Fibroblast of the aortic adventitia (primary cell): ENCODE data around the gene ZNF302. TPM values are rescaled to one million over a fixed set of nuclear protein-coding genes. Genes with fewer than 3 reads are reported as not detected.

Source experiments
- DNase-seq: peaks from one replicate; pipeline ENCODE4 v3.0.0-alpha.2; 2010; ENCODE audit warnings: low read depth
- H3K4me3 ChIP-seq: 2 replicates; pipeline ENCODE4 v1.5.1; 2011; ENCODE audit warnings: low read depth, mild to moderate bottlenecking, control low read depth, low read length, moderate library complexity
- total RNA-seq: library from RNA; depleted of rRNA; stranded (reverse); fragments of >200 nt; gene quantifications from 2 replicates; pipeline ENCODE4 v1.2.3, GENCODE V29; 2012; ENCODE audit warnings: low replicate concordance
- TF ChIP-seq, protein P1 (sequence below): IDR thresholded peaks from 2 replicates; pipeline ENCODE4 v1.5.1; 2011; ENCODE audit warnings: mild to moderate bottlenecking, low read length, control low read depth, inconsistent platforms; ENCODE audit not compliant: insufficient read depth

The ZNF302 gene
- 22.6 and 30.8 TPM in 2 replicates for total RNA-seq

DNA sequence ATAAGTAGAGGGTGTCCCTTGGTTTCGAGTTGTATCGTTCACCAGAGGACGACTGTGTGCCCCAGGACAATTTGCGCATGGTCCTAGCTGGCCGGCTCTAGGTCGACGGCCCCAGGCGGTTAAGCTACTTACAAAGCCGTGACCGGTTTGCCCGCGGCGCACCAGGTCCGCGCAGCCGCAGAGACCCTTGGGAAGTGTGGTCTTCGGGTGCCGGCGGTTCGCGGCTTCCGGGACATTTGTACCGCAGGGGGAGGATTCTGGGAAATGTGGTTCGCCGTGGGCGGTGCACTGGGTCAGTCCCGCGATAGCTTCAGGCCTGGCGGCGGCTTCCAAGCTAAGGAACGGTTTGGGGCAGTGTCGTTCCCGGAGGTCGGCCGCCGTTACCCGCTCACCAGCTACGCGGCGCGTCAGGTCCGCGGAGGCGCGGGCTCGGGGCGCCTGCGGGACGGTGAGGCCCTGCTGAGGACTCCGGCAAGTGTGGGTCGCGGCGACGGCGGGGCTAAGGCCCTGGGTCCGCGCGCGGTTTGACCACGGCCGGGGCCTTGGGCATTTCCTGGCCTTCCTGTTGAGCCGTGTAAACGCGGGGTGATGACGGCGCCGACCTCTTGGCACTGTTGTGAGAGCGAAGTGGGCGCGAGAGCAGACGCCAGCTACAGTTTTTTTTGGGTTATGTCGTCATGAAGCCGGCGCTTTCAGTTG is at the start of gene ZNF302:
Gene ZNF302, plus strand, starts transcription at position 293 of the 699 bp plus-strand sequence. CDS start 1,127 bp downstream, outside the sequence.
- TF ChIP-seq, protein P1, sequence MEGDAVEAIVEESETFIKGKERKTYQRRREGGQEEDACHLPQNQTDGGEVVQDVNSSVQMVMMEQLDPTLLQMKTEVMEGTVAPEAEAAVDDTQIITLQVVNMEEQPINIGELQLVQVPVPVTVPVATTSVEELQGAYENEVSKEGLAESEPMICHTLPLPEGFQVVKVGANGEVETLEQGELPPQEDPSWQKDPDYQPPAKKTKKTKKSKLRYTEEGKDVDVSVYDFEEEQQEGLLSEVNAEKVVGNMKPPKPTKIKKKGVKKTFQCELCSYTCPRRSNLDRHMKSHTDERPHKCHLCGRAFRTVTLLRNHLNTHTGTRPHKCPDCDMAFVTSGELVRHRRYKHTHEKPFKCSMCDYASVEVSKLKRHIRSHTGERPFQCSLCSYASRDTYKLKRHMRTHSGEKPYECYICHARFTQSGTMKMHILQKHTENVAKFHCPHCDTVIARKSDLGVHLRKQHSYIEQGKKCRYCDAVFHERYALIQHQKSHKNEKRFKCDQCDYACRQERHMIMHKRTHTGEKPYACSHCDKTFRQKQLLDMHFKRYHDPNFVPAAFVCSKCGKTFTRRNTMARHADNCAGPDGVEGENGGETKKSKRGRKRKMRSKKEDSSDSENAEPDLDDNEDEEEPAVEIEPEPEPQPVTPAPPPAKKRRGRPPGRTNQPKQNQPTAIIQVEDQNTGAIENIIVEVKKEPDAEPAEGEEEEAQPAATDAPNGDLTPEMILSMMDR = no peak
- peak within 1 kb of the TSS; percentile 77 for H3K4me3 ChIP-seq
- DNase-seq = peak; percentile 98

DNA sequence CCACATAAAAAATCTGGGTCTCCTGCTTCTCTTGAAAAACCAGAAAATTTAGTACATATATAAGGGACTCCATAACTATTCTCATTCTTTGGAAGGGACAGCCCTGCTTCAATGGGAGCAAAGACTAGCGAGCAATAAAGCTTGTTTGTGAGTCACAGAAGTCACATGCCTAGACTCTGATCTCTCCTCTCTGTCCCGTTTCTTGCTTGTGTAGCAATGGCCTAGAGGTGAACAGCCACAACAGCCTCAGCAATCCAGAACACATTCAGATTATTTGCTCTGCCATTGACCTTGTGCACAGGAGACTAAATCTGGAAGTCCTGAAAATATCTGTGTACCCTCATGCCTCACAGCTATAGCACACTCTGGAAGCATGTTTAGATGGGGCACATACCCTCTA is 43.7 kb upstream of the ZNF302 start:
- DNase-seq = no peak
- TF ChIP-seq, protein P1 = no peak
- H3K4me3 ChIP-seq = no peak overlapping the region

GRCh38 chr19:34639491-34640085 is 37.9 kb upstream of the ZNF302 start:
- TF ChIP-seq, protein P1 = peak; percentile 74
- no peak overlapping the region for H3K4me3 ChIP-seq
- peak; percentile 73 for DNase-seq

DNA sequence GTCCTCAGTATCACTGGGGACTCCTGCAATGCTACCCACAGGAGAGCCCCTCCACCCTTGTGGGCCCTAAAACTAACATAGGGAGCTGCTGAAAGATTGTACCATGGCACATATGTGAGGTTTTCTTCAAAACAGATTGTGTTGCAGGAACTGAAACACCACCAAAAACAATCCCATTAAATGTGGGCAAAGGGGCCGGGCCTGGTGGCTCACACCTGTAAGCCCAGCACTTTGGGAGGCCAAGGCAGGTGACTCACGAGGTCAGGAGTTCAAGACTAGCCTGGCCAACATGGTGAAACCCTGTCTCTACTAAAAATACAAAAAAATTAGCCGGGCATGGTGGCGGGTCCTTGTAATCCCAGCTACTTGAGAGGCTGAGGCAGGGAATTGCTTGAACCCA is 35.2 kb upstream of the ZNF302 start:
- TF ChIP-seq, protein P1 = no peak
- no peak overlapping the region for H3K4me3 ChIP-seq
- no peak for DNase-seq

DNA sequence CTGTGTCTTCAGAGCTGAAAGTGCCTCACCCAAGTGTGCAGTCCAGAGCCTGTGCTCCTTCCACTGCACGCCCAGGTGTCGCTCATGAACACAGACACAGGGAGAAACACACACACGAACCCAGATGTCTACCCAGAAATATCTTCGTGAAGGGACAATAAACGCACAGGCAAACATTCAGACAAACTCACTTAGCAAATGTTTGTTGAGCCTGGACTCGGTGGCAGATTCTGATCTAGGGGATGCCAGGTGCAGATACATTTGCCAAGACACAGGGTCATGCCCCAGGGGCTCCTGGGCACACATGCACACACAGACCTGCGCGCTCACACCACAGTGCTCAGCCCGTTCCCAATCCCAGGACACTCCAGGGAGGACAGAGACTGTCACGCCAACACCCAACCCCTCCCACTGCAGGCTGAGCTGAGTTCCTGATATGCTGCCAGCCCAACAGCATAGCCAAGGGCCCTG is 32.5 kb upstream of the ZNF302 start:
- DNase-seq = no peak
- TF ChIP-seq, protein P1 = no peak
- H3K4me3 ChIP-seq = no peak overlapping the region

DNA sequence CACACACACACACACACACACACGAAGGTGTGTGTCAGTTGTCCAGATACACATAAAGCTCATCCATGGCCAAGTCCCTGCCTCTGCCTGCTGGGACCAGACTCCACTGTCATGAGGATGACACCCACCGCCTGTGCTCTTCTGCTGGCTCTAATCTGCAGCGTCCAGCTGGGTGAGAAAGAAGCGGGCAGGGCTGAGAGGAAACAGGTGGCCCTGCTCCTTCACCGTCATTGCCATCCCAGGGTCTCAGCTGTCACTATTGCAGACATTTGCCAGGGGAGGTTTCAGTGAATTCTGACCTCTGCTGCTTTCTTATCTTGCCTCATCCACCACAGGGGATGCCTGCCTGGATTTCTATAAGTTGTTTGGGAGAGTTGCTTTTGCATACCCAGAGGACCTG is 31.9 kb upstream of the ZNF302 start:
- no peak for DNase-seq
- H3K4me3 ChIP-seq = no peak overlapping the region
- TF ChIP-seq, protein P1 = no peak
